GM19043 (cell line): Measurements from ENCODE around the gene TBCEL.
"Not testable (repeated sequence)": the region's sequence is repeated elsewhere in the genome, so short reads cannot be mapped to it uniquely, and the experiment has no call there.

ENCODE experiments used
- ATAC-seq: cut with Tn5 transposase; IDR thresholded peaks from one replicate; pipeline ENCODE4 v1.9.1; 2021; ENCODE audit warnings: low read depth; ENCODE audit not compliant: unreplicated experiment

Gene TBCEL

DNA sequence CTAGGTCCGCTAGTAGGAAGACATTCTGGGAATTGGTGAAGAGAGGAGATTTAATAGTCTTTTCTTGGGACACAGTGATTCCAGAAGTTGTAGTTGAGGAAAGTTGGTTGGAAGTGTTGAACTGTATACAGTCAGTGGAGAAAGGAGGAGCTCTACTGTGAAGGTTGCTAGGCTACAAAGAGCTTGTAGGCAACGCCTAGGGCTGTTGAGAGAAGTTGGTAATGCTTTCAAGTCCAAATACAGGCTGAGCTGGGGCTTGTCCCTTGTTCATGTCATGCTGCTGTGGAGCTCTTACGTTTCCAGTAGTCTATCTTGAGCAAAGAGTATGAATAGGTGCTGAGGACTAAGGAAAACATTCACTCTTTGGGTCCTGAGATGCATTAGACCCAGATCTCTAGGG is 1.1 kb downstream of the TBCEL start:
- ATAC-seq = no peak

DNA sequence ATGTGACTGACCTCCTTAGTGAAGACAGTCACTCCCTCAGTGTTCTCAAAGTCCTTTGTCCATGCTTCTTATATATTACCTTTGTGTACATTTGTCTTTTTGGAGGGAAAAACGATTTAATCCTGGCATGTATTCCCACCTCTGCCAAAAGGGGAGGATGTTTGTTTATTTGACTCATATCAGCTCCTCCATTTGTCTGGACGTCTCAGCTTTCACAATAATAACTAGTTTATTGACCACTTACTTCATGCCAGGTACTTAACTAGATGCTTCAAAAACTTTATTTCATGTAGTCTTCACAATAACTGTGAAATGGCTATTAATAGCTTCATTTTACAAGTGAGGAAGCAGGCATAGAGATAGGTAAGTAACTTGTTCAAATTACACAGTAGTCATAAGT is 5.3 kb downstream of the TBCEL start:
- ATAC-seq = no peak

DNA sequence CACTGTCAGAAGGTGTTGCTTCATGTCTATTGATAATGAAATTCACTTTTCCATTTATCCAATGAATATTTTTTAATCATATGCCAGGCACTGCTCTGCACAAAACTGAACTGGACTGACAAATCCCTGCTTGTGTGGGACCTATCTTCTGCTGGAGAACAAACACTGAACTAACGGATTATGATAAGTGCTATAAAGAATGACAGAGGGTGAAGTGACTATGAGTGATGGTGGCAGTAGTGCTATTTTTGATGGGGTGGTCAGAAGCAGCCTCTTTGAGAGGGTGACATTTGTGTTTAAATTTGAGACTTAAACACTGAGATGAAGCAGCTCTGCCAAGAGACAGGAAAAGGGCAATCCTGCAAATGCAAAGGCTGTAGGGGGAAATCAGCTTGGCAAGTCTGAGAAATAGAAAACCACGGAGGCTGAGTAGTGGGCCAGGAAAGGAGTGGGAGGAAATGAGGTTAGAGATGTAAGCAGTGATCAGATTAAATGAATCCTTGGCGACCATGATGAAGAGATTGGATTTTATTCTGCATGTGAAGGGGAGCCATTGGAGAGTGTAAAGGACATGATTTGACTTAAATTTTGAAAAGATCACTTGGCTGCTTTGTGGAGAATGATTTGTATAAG is 6.0 kb downstream of the TBCEL start:
- ATAC-seq = no peak

DNA sequence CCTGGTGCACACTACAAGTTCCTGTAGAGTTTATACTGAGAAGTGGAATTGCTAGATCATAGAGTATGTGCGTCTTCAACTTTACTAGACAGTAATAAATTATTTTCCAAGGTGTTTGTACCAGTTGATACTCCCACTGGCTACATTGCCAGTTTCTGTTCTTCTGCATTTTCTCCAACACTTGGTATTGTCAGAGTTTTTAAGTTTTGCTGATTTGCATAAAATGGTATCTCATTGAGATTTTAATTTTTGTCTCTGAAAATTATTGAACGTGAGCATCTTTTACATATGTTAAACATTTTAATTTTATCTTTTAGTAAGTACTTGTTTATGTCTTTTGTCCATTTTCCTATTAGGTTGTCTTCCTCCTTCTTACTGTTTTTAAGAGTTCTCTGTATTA is 7.3 kb downstream of the TBCEL start:
- ATAC-seq = no peak

DNA sequence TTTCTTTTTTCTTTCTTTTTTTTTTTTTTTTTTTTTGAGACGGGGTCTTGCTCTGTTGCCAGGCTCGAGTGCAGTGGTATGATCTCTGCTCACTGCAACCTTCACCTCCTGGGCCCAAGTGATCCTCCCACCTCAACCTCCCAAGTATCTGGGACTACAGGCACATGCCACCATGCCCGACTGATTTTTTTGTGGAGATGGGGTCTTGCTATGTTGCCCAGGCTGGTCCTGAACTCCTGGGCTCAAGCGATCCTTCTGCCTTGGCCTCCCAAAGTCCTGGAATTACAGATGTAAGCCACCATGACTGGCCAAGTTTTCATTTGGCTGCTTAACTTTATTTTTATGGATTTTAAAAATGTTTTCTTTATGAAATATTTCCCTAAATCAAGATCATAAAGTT is 7.7 kb downstream of the TBCEL start:
- not testable (repeated sequence) for ATAC-seq

DNA sequence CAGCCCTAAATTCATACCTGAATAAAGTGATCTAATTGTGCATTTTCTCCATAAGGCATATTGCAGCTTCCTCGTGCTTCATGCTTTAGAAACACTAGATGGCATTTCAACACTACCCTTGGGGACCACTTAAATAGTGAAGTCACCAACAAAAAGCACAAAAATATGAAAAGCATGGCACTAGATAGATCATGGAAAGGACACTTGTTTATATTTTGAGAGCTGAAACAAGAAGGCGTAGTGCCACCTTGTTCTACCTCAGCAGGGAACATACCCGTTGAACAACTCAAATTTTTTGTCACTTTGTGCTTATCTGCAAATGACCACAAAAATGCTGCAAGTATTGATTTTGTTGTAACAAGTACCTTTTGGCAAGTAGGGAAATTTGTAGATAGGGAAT is 8.6 kb downstream of the TBCEL start:
- no peak for ATAC-seq

DNA sequence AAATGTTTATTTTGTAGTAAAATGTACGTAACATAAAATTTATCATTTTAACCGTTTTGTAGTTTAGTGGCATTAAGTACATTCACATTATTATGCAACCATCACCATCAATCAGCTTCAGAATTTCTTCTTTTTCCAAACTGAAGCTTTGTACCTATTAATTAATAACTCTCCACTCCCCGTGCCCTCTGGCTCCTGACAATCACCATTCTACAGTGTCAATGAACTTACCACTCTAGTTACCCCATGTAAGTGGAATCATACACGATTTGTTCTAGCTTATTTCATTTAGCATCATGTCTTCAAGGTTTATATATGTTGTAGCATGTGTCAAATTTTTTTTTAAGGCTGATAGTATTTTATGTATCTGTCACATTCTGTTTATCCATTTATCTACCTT is 9.7 kb downstream of the TBCEL start:
- no peak for ATAC-seq

DNA sequence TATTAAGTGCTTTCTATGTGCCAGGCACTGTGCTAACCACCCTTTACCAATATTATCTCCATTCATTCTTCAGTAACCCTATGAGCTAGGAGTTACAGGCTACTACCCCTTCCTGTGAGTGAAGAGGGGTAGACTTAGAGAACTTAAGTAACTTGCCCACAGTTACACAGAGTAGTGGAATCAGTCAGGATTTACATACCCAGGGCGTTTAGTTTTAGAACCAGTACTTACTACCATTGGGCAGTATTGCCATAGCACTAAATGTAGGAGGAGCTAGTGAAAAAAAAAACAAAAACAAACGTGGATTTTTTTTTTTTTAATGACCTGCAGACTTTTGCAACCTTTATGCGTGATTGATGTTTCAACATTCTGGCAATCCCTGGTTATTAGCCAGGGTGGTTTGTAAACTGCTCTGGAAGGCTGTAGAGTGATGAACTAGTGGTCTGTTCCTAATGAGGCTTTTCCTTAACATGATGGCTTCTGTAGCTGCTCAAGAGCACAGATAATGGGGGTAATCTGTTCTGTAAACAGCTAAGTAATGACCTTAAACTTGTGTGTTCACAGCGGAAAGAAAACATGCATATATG is 11.4 kb downstream of the TBCEL start:
- no peak for ATAC-seq

DNA sequence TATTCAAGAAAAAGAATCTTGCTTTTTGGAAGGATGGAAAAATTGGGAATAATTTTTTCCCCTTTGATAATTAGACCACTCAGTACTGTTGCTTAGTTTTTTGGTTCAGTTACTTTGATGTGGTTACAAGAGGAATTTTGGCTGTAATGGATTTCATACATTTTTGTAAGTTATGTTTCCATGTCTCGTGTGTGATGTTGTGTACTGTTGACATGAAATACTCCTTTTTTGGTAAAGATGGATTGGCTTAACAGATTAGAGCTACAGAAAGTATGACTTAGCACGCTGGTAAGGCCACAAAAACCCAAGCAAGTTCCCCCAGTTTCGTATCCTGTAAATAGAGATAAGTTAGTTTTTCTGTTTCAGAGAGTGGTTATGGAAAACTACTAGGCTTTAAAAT is 11.9 kb downstream of the TBCEL start:
- no peak for ATAC-seq

DNA sequence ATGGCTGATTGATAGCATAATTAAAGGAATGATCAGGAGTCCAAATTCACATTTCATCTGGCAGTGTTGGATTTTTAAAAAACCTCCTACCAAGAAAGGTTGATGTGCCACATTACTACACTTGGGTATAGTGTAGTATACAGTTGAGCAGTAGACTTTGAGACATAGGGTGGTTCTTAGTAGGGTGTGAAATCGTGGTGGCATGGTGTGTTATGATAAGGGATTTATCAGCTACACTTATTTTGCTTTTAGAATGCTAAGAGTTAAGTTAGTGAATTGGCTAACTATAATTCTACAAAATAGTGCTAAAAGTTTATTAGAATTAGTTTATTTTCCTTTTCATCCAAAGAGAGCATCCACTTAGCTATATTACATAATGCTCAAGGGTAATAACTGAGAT is 13.1 kb downstream of the TBCEL start:
- ATAC-seq = no peak

DNA sequence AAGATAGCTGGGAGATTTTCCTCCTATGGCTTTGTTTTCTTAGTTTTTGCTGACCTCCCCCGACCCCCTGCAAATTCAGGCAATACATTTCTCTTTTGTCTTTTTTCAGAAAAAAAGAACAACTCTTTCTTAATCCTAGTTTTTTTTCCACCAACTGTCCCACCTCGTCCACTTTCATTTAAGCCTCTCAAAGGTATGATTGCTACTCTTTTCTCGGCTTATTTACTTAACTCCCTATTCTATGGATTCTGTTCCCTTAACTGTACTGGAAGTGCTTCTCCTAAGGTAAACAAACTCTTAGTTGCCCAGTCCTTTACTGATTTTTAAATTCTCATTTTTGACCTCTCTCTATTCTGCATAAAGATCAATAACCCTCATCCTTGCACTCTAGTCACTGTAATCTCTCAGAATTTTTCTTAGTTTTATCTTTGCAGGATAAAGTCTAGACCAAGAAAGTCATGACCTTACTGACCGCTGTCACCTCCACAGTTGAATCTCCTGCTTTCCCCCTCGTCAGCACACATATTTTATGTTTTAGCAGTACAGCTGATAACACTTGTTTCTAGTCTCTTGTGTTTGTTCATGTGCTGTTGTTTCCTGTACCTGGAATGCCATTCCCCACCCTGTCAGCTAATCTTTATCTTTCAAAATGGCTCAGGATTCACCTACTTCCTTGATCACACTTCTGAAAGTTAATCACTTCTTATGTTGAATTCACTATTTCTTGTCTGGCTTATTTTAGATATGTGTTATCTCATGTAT is 14.9 kb downstream of the TBCEL start:
- no peak for ATAC-seq

DNA sequence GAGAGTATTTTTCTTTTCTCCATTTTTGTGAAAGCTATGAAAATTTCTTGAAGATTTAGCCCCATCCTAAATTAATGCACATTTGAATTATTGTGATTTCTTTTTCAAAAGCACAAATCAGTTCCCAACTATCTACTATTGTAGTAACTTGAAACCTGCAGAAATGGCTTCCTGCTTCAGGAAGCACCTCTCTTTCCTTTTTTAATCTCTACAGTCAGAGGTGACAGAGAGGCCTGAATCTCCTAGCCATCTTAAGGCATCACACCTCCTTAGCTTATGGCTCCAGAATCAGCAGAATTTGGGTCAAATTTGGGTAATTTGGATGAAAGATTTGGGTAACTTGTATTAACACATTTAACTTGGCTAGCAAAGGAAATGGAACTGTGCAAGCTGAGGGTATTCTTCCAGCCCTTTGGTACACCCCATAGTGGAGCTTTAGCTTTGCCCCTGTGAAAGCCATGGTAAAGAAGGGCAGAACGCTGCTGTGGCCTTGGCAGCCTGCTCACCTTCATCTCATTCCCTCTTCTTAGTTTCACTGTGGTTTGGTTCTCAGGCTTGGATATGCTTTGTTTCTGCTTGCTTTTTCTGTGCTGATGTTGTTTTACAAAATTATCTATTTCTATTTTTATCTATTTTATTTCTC is 16.2 kb downstream of the TBCEL start:
- ATAC-seq = no peak

DNA sequence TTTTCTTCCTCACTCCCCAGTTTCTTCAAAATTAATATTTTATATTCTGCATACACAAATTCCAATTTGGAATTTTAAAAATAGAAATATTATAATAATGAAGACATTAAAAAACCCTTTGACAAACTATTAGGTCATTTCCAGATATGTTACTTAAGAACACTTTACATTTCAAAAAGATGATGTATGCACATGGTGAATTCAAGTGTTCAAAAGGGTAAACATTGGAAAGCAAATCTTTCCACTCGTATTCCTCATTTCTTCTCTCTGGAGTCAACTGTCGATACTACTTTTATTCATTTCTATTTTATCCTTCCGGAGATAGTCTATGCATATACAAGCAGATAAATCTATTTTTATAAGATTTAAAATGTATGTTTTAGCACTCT is 16.7 kb downstream of the TBCEL start:
- no peak for ATAC-seq

DNA sequence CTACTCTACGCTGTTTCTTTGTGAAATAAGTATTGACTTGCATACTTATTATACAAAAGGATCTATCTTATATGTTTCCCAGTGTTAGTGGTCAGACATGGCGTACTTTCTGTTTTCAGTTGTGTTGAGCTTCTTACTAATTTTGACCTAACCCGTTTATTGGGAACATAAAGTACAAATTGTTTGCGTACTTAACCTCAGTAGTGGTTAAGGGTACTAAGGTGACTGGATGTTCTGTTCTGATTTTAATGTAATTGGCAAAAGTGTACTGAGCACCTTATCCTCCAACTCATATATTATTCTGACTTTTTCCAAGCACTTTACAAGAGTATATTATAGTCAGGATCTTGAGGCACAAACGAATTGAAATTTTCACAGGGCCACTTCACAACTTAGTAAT is 17.2 kb downstream of the TBCEL start:
- no peak for ATAC-seq

DNA sequence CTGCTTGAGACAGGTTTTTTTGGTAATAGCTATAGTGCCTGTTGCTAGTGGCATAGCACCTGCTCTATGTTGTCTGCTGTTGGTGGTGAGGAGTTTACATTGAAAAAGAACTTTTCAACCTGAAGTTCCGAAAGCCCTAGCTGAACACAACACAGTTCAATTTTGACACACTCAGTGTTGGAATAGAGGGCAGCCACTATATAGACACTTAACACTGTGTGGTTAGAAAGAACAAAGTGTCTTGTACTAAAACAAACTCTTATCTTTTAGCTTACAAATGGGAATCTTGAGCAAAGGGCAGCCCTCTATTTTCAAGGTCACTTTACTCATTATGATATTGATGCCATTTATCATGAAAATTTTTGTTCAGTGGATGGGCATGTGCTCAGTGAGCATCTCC is 18.4 kb downstream of the TBCEL start:
- no peak for ATAC-seq

DNA sequence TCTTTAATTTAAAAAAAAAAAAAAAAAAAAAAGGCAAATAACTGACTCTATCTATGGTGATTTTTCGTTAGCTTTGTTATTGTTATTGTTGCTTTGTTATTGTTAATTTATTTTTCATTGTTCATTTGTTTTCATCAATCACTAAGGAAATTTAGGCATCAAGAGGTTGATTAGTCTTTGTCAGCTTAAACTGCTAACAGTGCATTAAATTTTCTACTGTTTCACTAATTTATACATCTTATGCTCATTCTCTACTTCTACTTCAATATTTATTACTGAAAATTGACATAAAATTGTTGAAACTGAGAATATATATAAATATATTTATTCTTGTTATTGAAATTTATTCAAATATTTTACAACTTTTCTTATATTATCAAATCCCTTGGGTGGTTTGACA is 24.0 kb downstream of the TBCEL start:
- no peak for ATAC-seq

DNA sequence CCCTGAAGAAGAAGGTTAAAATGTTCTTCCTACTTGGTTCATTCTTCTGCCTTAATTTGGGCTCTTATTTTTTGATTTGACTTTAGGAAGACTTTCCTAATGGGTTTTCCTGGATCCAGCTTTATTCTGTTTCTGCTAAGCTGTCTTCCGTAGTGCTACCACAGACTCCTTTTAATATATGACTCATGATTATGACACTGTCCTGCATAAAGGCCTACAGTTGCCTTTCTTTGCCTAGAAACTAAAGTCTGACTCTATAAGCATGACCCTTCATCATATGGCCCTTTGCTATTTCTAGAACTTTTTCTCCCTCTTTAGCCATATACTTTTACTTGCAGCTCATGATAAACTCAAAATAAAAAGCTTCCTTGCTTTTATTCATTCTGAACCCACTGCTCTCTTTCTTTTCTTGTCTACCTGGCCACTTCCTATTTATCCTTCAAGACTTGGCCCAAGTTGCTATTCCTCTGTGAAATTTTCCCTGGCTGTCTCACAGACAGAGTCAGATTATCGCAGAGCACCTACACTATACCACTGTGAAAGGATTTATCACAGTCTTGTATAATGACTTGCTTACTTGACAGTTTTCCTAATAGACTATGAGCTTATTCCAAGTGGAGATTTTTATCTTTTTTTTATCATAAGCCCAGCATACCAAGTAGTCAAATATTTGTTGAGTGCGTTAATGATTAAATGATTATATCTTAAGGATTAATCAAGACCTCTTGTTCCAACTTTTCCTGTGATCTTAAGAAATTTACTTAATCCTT is 24.7 kb downstream of the TBCEL start:
- ATAC-seq = no peak

DNA sequence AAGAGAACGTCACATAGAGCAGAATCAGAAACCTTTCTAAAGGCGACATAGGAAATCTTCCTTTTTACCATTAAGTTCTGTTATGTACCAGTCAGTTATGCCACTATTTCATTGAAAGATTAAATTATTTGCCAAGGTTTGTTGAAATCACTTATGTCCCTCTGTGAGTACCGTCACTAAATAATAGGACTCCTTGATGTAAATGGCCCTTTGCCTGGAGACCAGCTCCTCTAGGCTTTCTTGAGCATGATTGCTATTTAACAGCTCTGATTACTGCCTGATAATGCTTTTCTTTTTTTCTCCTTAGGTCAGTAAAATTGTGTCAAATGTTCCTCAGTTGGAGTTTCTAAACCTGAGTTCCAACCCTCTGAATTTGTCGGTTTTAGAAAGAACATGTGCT is 29.3 kb downstream of the TBCEL start:
- ATAC-seq = no peak

DNA sequence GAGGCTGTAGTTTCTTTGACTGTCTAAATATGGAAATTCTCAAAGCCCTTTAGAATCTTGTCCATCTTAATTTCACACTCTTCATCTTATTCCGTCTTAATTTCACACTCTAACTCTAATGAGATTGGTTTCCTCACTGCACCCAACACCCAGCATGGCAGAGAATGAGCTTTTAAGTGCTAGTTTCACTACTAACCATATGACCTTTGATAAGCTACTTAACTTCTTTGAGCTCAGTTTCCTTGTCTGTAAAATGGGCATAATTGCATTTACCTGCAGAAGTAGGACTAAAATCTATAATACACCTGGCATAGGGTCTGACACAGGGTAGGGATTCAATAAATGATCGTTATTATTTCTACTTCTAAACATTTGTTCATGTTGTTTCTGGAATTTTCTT is 30.4 kb downstream of the TBCEL start:
- no peak for ATAC-seq

DNA sequence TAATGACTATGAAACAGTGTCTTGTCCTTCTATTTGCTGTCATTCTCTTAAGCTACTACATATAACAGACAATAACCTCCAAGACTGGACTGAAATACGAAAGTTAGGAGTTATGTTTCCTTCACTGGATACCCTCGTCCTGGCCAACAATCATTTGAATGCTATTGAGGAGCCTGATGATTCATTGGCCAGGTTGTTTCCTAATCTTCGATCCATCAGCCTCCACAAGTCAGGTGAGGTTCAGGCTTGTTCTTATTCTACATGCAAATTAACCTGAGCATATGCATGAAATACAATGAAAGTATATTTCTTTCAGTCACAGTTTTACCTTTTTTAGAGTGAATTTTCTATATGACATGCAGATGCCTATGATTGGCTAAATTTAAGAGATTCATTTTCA is 31.2 kb downstream of the TBCEL start:
- ATAC-seq = no peak

DNA sequence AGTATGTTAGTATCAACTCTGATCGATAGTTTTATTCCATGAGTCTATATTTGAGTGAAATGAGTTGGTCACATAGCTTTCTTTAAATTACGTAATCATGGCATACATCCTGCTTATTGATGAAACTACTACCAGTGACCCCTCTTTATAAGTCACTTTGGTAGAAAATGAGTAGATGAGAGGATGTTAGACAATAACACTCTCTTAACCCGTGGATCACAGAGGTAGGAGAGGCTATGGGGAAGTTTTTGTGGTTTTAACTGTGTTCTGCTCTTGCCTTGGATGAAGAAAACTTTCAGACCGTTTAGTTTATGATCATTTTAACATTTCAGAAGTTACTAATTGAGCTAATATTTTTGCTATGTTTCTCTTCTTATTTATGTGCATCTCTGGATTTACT is 34.0 kb downstream of the TBCEL start:
- ATAC-seq = no peak
